DMS 273 (cell line): ENCODE results near the gene ACVR1B.

Experiments
- DNase-seq: peaks from one replicate; lab custom pipeline; 2025; ENCODE audit not compliant: unreplicated experiment; lab: John Stamatoyannopoulos, UW

Gene ACVR1B

DNA sequence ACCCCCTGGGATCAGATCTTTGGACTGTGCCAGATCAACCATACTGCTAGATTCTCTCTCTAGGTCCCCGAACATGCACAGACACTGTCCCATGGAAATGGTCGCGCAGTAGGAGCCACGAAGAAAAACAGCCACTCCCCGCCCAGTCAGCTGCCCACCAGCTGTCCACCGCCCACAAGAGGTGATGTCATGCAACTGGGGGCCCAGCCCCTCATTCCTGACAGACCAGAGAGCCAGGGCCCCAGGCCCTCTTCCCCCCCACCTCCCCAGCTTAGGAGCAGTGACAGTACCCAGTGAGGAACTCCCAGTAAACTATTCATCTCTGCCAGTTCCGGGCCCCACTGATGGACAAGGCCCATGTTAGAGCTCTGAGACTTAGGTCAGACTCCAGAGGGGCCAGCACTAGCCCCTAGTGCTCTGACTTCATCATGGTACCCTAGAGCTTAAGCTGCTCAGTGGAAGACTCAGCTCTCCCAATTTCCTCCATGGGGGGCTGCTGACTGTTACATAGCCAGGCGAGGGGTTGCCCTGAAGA, 51.6 kb downstream of the ACVR1B start:
- peak; percentile 37 for DNase-seq

DNA sequence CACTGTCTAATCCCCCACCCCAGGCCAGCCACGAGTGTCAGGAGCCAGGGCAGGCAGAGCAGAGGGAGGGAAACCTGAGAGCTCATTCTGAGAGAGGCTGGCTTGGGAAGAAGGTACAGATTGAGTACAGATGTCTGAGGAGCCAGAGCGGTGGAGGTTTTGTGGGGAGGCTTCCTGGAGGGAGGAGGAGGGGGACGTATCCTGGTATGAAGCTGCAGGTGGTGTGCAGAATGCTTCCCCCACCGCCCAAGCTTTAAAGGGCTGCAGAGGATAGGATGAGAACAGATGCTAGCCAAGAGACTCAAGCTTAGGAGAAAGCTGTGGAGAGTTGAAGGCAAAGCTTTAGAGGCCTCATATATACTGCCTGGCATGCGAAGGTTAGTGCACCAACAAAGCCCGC, 52.1 kb downstream of the ACVR1B start:
- DNase-seq, result peak; percentile 71

DNA sequence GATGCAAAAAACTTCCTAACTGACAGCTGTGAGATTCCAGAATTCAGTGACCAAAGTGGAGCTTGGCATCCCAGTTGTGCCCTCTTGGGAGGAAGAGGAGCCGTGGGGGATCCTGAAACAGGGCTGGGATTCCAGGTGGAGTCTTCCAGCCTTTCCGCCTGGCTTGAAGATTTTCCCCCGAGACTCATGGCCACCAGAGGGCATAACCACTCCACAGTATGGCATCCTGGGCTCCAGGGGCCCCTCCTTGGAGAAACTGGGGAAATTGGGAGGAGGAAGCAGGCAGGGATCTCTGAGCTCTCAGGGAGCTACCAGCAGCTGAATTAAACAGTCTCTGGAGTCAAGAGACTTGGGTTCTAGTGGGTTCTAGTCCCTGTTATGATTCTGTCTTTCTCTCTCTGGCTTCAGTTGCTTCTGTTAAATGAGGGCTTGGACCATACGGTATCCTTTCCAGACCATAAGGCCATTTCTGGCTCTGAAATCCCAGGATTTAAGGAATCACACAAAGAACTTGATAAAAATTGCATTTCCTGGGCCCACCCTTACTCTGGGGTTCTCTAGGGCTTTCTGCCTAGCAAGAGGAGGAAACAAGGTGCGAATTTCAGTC, 52.6 kb downstream of the ACVR1B start:
- DNase-seq, result peak; percentile 82

DNA sequence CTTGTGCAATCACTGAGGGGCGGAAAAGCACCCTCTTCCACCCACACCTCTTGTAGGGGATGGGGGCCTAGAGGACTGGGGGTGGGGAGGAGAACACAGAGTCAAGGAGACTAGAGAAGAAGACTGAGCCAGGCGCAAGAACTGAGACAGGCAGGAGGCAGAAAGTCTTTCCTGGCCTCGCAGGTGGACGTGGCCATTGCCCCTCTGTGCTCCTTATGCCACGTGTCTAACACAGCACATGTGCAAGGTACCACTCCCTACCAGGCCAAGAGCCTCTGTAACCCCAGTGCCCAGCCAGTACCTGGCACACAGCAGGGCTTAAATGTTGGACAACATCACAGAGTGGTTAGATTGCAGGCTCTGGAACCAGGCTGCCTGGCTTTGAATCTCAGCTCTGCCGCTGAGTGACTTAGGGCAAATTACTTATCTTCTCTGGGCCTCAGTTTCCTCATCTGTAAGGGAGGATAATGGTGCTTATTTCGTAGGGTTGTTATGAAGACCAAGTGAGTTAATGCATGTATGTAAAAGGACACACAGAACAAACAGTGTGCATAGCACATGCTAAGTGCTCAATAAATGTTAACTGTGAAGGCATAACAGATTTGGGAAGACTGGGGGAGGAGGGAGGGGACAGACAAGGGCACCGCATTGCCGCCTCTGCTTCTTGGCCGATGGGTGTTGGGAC, 53.9 kb downstream of the ACVR1B start:
- no peak for DNase-seq

DNA sequence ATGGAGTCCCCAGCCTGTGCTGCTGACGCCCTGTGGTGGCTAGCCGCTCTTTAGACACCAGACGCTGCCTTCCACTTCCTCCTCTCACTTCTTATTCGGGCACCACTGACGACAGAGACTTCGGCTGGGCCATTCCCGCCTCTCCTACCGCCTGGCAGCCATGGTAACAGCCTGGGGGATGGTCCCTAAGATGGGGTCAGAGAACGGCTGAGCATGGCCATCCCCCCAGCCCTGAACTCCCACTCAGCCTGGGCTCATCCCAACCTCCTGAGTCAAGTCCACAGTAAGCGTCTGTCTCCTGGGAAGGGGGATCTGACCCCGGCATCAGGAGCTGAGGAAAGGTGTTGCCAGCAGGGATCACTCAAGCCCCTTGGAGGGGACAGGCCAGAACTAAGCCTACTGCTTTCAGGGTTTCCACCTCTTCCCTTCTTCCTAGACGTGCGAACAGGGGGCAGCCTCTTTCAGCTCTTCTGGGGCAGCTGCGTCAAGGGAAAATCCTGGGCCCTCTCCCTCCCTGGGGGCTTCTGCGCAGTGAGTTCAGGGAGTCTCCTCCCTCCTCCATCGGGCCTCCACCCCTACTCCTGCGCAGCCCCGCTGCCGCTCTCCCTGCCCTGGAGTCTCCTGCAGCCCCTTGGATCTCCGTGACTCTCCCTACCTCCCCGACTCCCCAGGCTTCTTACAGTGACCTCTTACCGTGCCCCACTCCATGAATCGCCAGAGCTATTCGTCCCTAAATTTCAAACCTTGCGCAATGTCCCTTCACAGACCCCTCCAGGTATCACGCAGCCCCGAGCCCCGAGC, 54.6 kb downstream of the ACVR1B start:
- DNase-seq, result peak; percentile 14

DNA sequence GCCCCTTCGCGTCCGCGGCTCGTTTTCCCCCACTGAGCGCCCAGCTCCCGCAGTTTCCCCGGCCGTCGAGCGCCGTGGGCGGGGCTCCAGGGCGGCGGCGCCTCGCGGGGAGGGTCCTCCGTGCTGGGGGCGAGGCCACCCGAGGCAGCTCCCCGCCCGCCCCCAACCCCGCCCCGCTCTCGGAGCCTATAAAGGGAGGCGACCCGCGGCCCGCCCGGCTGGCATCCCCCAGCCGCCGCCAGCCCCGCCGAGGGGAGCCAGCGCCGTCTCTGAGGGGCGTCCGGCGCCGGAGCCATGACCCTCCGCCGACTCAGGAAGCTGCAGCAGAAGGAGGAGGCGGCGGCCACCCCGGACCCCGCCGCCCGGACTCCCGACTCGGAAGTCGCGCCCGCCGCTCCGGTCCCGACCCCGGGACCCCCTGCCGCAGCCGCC, 55.2 kb downstream of the ACVR1B start, which contains the start of gene TAMALIN:
Gene TAMALIN, plus strand, starts transcription at position 221 of the 432 bp plus-strand sequence. Its CDS starts 74 bp downstream, at position 295.
- DNase-seq, result peak; percentile 70

DNA sequence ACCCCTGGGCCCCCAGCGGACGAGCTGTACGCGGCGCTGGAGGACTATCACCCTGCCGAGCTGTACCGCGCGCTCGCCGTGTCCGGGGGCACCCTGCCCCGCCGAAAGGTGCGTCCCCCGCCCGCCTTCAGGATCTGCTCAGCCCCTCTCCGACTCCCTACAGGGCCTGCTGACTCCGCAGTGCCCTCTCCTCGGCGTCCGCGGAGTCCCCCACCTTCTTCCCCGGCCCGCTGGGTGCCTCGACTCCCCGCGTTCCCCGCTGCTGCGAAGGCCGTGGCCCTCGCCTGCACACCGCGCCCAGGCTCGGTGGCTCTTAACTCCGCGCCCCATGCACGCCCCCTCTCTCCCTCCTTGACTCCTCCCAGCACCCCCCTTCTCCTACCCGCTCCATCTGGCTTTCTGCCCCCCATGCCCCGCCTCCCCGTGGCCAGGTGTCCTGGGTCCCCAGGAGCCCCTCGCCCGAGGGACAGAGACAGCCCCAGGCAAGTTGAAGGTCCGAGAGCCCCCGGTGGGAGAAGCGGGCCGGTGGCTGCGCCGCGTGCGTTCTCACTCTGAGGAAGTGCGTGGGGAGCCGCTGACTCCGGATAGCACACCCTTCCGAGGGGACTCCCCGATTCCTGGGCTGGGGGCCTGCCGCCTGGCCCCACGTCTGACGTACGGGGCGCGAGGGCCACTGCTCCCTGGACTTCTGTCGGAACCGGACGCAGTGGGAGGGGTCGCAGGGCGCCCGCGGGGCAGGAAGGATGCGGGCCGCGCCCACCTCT, 55.8 kb downstream of the ACVR1B start:
- DNase-seq, result peak; percentile 36

DNA sequence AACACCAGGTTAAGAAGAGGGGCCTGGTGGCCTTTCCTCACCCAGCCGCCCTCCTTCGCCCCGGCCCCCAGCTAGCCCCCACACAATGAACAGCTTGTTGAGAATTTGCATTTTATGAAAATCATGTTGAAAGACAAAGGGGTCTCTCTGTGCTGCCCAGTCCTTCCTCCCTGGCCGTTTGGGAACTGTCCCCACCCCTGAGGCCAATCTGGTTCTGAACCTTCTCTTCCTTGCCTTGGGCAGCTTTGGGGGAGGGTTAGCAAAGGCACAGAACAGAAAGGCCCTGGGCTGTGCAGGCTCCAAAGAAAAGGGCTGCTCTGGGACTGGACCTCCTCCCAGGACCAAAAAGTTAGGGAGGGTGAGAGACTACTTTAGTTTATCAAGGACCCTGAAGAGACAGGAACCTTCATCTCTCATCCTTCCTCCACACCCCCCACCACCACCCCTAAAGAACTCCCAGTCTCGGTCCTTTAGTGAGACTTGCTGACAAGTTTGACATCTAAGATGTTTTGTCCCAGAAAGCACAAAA, 56.5 kb downstream of the ACVR1B start:
- no peak for DNase-seq

DNA sequence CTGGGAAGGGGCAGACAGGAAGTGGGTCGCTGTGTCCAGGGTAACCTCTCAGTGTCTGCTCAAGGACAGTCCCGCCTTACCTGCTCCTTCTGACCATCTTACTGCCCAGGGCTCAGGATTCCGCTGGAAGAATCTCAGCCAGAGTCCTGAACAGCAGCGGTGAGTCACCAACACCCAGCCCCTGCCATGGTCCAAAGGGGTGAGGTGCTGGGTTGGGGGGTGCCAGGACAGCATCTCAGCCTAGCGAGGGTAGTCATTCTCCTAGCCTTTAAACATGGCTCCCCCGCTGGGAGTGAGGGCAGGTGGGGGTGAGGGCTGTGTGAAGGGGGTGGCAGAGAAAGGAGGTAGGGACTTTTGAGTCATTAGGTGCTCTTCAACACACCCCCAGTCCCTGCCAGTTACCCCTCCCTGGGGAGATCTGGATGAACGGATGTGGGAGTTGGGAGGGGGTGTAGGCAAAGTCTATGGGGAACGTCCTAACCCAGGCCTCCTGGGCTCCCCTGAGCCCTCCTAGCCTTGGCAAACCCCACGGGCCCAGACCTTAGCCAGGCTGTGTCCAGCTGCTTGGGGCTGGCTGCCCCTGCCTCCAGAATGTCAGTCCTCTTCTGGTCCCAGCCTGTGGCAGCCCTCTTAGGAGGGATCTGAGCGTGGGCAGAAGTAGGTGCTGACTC, 57.7 kb downstream of the ACVR1B start:
- DNase-seq, result no peak

DNA sequence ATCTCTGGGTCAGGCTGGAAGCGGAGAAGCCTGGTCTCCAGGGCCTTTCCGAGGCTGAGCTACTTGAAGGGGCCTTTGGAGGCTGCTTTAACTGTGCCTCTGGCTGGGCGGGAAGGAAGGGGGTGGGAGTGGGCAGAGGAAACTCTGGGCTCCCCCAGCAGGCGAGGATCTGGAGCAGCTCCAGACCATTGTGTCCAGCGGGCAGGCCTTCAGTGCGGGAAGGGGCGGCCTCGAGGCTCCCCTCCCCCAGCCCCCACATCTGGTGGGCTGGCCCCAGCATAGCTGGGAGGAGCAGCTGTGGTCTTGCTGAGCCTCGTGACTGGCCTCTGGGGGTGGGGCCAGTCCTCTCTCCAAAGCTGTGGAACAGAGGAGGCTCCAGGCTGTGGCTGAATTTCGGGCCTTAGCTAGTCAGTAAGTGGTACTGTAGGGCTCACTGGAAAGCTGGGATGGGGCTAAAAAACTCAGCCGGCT, 58.7 kb downstream of the ACVR1B start:
- peak; percentile 66 for DNase-seq

DNA sequence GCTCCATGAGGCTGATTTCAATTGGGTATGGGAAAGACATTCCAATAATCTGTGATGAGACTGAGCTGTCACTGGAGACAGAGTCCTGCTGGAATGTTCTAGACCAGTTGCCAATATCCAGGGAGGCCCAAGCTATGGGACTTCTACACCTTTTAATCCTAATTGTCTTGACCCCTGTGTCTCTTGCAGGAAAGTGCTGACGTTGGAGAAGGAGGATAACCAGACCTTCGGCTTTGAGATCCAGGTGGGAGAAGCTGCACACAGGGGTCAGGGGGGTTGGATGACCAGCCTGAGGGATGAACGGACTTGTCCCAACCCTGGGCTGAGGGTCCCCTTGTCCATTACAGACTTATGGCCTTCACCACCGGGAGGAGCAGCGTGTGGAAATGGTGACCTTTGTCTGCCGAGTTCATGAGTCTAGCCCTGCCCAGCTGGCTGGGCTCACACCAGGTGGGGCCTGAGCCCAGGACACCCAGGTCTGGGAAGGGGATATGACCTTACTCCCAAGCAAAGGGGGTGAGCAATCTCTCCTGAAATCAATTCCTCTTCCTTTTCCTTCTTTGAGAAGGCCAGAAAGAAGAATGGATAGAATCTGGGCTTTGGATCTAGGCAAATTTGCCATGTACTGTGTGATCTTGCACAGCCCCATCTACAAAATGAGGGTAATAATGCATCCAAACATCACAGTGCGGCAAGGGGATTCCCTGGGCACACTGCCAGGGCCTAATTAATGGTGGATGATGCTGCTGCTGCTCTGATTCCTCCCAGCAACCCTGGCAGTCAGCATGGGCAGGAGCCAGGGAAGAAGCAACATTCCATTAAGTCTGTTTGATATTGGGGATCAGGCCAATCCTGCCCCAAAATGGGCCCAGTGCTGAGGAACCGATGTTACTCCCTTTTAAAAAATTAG, 59.4 kb downstream of the ACVR1B start:
- DNase-seq, result peak; percentile 54

DNA sequence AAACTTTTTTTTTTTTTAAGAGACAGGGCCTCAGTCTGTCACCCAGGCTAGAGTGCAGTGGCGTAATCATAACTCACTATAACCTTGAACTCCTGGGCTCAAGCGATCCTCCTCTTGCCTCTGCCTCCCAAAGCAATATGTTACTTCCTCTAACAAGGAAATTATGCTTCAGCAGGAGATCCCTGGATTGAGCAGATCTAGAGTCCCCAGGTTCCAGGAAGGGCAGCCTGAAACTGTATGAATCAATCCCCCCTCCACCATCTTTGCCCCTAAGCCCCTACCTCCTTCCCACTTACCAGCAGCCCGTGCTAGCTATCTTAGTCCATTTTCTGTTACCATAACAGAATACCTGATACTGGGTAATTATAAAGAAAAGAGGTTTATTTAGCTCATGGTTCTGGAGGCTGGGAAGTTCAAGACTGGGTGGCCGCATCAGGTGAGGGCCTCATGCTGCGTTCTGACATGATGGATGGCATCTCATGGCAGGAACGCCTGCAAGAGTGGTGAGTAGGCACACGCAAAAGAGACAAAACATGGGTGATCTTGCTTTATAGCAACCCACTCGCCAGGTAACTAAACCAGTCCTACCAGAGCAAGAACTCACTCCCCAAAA, 60.2 kb downstream of the ACVR1B start:
- no peak for DNase-seq

DNA sequence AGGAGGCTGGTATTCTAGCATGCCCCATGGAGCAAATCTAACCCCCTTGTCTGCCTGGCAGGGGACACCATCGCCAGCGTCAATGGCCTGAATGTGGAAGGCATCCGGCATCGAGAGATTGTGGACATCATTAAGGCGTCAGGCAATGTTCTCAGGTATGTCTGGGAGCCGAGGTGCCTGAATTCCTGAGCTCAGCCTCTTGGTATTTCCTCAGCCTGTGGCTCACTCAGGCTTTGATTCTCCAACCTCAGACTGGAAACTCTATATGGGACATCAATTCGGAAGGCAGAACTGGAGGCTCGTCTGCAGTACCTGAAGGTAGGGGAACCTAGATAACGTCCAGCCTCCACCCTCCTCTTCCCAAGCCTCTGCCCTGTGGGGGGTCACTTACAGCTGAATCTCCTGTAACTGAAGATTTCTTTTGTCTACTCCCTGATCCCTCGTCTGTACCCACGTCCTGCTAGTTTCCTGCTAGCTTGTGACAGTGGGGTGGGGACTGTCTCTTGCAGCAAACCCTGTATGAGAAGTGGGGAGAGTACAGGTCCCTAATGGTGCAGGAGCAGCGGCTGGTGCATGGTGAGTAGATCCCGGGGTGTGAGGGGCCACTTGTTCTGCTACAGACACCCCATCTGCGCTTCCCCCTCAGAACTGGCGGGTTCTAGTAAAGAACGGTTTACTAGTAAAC, 62.3 kb downstream of the ACVR1B start:
- DNase-seq, result no peak

DNA sequence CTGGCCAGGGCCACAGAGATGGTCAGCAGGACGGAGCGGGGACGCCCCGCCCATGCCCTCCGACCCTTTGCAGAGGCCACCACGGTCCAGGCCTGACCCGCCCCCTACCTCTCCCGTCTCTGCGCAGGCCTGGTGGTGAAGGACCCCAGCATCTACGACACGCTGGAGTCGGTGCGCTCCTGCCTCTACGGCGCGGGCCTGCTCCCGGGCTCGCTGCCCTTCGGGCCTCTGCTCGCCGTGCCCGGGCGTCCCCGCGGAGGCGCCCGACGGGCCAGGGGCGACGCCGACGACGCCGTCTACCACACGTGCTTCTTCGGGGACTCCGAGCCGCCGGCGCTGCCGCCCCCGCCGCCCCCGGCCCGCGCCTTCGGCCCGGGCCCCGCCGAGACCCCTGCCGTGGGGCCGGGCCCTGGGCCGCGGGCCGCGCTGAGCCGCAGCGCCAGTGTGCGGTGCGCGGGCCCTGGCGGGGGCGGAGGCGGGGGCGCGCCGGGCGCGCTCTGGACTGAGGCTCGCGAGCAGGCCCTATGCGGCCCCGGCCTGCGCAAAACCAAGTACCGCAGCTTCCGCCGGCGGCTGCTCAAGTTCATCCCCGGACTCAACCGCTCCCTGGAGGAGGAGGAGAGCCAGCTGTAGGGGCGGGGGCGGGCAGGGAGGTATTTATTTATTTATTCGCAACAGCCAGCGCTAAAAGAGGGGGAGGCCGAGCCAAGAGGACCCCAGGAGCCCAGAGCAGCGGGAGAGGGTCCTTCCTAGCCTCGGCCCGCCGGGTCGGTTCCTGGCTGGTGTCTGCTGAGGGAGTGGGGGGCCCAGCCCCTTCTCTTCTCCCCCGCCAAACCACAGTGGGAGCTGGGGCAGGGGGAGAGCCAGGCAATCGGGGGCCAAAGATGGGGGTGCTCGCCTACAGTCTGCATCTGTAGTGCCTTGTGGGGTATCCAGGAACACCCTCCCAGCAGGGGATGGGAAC, 63.4 kb downstream of the ACVR1B start:
- no peak for DNase-seq

DNA sequence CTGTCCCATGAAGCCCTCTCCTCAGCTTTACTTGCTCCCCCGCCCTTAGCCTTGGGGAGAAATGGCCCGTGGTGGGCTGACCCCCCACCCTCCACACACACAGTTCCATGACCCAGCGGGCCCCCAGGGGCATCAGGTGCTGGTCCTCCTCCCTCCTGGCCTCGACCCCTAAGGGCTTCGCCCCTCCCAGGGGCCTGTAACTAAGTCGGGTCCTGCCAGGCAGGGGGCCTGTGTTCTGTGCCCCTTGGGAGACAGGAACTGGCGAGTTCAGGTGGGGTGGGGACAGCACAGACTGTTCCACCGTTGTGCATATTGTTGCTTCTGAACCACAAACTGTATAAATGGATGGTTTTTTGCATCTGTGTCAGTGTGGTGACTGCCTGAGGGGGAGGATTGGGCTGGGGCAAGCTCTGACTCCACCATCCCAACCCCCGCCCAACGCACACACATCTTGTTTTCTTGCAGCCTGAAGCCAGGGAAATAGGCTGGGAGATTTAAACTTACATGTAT, 64.1 kb downstream of the ACVR1B start:
- no peak for DNase-seq

DNA sequence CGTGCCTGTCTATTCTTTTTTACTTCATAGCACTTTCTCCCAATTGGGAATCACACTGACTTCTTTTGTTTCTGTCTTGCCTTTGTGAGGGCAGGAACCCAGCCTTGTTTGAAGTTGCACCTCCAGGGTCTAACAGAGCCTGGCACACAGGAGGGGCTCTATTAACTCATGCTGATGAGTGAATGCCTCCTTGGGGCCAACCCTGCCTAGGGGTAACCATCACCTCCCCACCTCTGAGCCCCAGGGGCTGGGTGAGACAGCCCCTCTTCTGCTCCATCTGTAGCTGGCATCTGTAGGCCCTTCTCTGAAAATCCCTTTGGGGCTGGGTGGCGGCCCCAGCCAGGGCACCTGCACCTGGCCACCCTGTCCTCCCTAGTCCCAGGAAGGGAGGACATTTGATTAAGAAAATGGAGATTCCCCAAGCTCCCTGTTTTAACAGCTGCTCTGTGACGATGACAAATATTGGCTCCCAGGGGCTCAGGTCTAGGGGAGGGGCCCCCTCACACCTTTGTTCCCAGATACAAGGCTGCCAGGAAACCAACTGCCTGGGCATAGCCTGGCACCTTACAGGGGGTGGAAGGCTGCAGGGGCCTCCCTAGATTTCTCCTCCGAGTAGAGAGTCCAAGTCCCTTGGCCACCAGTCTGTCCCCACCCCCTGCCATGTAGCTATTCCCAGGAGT, 67.1 kb downstream of the ACVR1B start:
- no peak for DNase-seq
